SK-N-MC (cell line): Measurements from ENCODE around the gene RABAC1.
"Not testable (repeated sequence)": the region's sequence is repeated elsewhere in the genome, so short reads cannot be mapped to it uniquely, and the experiment has no call there.

Source experiments
- EZH2 ChIP-seq: fragments of 200-600 bp; sonication (generic); IDR thresholded peaks from one replicate; pipeline ENCODE4 v1.6.1; 2017; ENCODE audit warnings: antibody characterized with exemption
- FOXP2 ChIP-seq: optimal IDR thresholded peaks from 2 replicates; pipeline ENCODE3; 2011; ENCODE audit warnings: mild to moderate bottlenecking, moderate library complexity; ENCODE audit not compliant: insufficient read depth; ENCODE audit errors: extremely low read length, control extremely low read depth
- POLR2AphosphoS5 ChIP-seq: IDR thresholded peaks from 2 replicates; pipeline ENCODE4 v1.6.1; 2012; ENCODE audit warnings: mild to moderate bottlenecking, low read depth, low read length, borderline replicate concordance

DNA sequence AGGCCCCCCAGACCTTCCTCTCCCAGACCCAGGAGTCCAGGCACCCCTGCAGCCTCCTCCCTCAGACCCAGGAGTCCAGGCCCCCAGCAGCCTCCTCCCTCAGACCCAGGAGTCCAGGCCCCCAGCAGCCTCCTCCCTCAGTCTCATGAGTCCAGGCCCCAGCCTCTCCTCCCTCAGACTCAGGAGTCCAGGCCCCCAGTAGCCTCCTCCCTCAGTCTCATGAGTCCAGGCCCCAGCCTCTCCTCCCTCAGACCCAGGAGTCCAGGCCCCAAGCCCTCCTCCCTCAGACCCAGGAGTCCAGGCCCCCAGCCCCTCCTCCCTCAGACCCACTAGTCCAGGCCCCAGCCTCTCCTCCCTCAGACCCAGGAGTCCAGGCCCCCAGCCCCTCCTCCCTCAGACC is 19.9 kb downstream of the RABAC1 start:
- TF ChIP-seq POLR2AphosphoS5, EZH2, FOXP2: not testable (repeated sequence)
